Tibial nerve (tissue), 4 donors: ENCODE measurements around the gene TNFAIP2. TPM values are rescaled to one million over a fixed set of nuclear protein-coding genes. Genes with fewer than 3 reads are reported as not detected.

Experiments
- DNase-seq, 2 donors: peaks; one replicate each; pipeline ENCODE4 v3.0.0-alpha.2; 2019; ENCODE audit warnings: low spot score in 2 of 2
- H3K27ac ChIP-seq, 4 donors: fragments of 200-600 bp; sonication (generic) in 3 of 4; one replicate each; pipeline ENCODE4 v1.5.1; 2017 to 2019; ENCODE audit warnings: mild to moderate bottlenecking in 1 of 4
- H3K27me3 ChIP-seq, 2 donors: fragments of 200-600 bp; sonication (generic) in 1 of 2; one replicate each; pipeline versions ENCODE4 v1.5.1 to v1.6.0; 2017 to 2019
- H3K36me3 ChIP-seq, 3 donors: fragments of 200-600 bp; sonication (generic); one replicate each; pipeline ENCODE4 v1.5.1; 2018 to 2019
- H3K4me1 ChIP-seq, 4 donors: fragments of 200-600 bp; sonication (generic) in 3 of 4; one replicate each; pipeline ENCODE4 v1.5.1; 2017 to 2019
- H3K4me3 ChIP-seq, 4 donors: fragments of 200-600 bp; sonication (generic) in 3 of 4; one replicate each; pipeline ENCODE4 v1.5.1; 2017 to 2019; ENCODE audit warnings: mild to moderate bottlenecking in 1 of 4, moderate library complexity in 1 of 4
- H3K9me3 ChIP-seq, 4 donors: fragments of 200-600 bp; sonication (generic) in 3 of 4; one replicate each; pipeline ENCODE4 v1.5.1; 2017 to 2019
- CTCF ChIP-seq, 5 experiments: fragments of 200-600 bp in 3 of 5; fragments of 450-650 bp in 2 of 5; sonication (generic) in 3 of 5; IDR thresholded peaks; one replicate each; pipeline ENCODE4 v1.5.1; 2016 to 2019; ENCODE audit warnings: antibody characterized with exemption in 5 of 5, mild to moderate bottlenecking in 3 of 5, moderate library complexity in 2 of 5
- EP300 ChIP-seq, 2 donors: sonication (generic); formaldehyde crosslinking; IDR thresholded peaks; one replicate each; pipeline ENCODE4 v1.6.1; 2017; ENCODE audit warnings: antibody characterized with exemption in 2 of 2, mild to moderate bottlenecking in 1 of 2
- POLR2A ChIP-seq, 2 donors: fragments of 450-650 bp; IDR thresholded peaks; one replicate each; pipeline ENCODE4 v1.6.1; 2017; ENCODE audit warnings: antibody characterized with exemption in 2 of 2, mild to moderate bottlenecking in 2 of 2, moderate library complexity in 2 of 2
- WGBS, 2 donors: methylation state at CpG; one replicate each; pipeline ENCODE4 v1.1.5; 2018; 5-methylcytosine and 5-hydroxymethylcytosine counted together
- total RNA-seq, 4 donors: library from RNA; depleted of rRNA; stranded (reverse); fragments of >200 nt; gene quantifications; one replicate each; pipeline ENCODE4 v1.1.0, GENCODE V29; 2016

The TNFAIP2 gene
- total RNA-seq, 4 donors from 2014 or later: 42.9 to 49.4 (median 47.8) TPM

GRCh38 chr14:103086771-103087342 is 36.4 kb upstream of the TNFAIP2 start:
- Histone ChIP-seq H3K4me3 (no peak overlapping the region), H3K36me3 (no peaks in the 10 kb centered on the region), H3K4me1 (peaks cover 0 to 20% (median 7%) of the 10 kb centered on the region in 4 donors), H3K27ac (no peak overlapping the region), H3K27me3 (peaks cover 0 to 47% of the 10 kb centered on the region in 2 donors), H3K9me3 (no peaks in the 10 kb centered on the region)
- TF ChIP-seq POLR2A (IDR thresholded peaks at IDR 0.05): no peak
- TF ChIP-seq CTCF (IDR thresholded peaks at IDR 0.05): no peak
- TF ChIP-seq EP300 (IDR thresholded peaks at IDR 0.05): no peak
- no peak for DNase-seq
- 75 to 83% methylated on average over 7 to 8 of the region's 8 CpGs for WGBS, 2 donors

GRCh38 chr14:103087343-103087835 is 35.9 kb upstream of the TNFAIP2 start:
- Histone ChIP-seq H3K4me3 (no peak overlapping the region), H3K9me3 (no peaks in the 10 kb centered on the region), H3K27ac (no peak overlapping the region), H3K4me1 (peaks cover 0 to 21% (median 7%) of the 10 kb centered on the region in 4 donors), H3K36me3 (no peaks in the 10 kb centered on the region), H3K27me3 (peaks cover 0 to 42% of the 10 kb centered on the region in 2 donors)
- WGBS, 2 donors: 58 to 70% methylated on average over 2 to 11 of the region's 13 CpGs
- DNase-seq: no peak
- TF ChIP-seq POLR2A (IDR thresholded peaks at IDR 0.05): no peak
- no peak for TF ChIP-seq CTCF (IDR thresholded peaks at IDR 0.05)
- no peak for TF ChIP-seq EP300 (IDR thresholded peaks at IDR 0.05)

- 90 to 91% methylated on average over 6 of the region's 6 CpGs for WGBS, 2 donors
- Histone ChIP-seq H3K27me3 (peaks cover 0 to 34% of the 10 kb centered on the region in 2 donors), H3K4me1 (peaks cover 0 to 23% (median 7%) of the 10 kb centered on the region in 4 donors), H3K9me3 (no peaks in the 10 kb centered on the region), H3K4me3 (no peak overlapping the region), H3K27ac (no peak overlapping the region), H3K36me3 (no peaks in the 10 kb centered on the region)
- no peak for DNase-seq
- TF ChIP-seq POLR2A (IDR thresholded peaks at IDR 0.05): no peak
- TF ChIP-seq CTCF (IDR thresholded peaks at IDR 0.05): no peak
- TF ChIP-seq EP300 (IDR thresholded peaks at IDR 0.05): no peak
Measured at GRCh38 chr14:103088921-103089320, 34.3 kb upstream of the TNFAIP2 start.

GRCh38 chr14:103089386-103090335 is 33.6 kb upstream of the TNFAIP2 start:
- no peak overlapping the region for H3K27ac ChIP-seq
- no peak for TF ChIP-seq EP300 (IDR thresholded peaks at IDR 0.05)
- TF ChIP-seq POLR2A (IDR thresholded peaks at IDR 0.05): no peak
- no peak for TF ChIP-seq CTCF (IDR thresholded peaks at IDR 0.05)
- no peak for DNase-seq
- no peak overlapping the region for H3K4me3 ChIP-seq
- peaks cover 0 to 25% (median 11%) of the 10 kb centered on the region in 4 donors for H3K4me1 ChIP-seq
- H3K36me3 ChIP-seq: no peaks in the 10 kb centered on the region
- H3K27me3 ChIP-seq: peaks cover 0 to 26% of the 10 kb centered on the region in 2 donors
- no peaks in the 10 kb centered on the region for H3K9me3 ChIP-seq
- WGBS, 2 donors: 78 to 82% methylated on average over 14 to 23 of the region's 28 CpGs
